K562 (cell line): ENCODE results near the gene LRRK1. TPM values are rescaled to one million over a fixed set of nuclear protein-coding genes. Genes with fewer than 3 reads are reported as not detected.
A peak's percentile ranks its signal among the peaks of the same experiment; 100 is the strongest.

Experiments
- DDX20 ChIP-seq: fragments of 450-650 bp; IDR thresholded peaks from 2 replicates; pipeline ENCODE4 v1.6.1; 2016; ENCODE audit warnings: missing genetic modification characterization, low read depth, mild to moderate bottlenecking, missing compliant biosample characterization, moderate library complexity
- ESRRA ChIP-seq: fragments of 450-650 bp; IDR thresholded peaks from 2 replicates; pipeline ENCODE4 v1.6.1; 2014; ENCODE audit warnings: low read depth, mild to moderate bottlenecking, moderate library complexity, borderline replicate concordance
- ID3 ChIP-seq, 2 experiments: fragments of 250-450 bp in 1 of 2; fragments of 450-650 bp in 1 of 2; sonication (Bioruptor Pico) in 1 of 2; IDR thresholded peaks; 2 replicates each; pipeline versions ENCODE4 v1.6.1 to v1.8.0; 2016 to 2021; ENCODE audit warnings: mild to moderate bottlenecking in 2 of 2, moderate library complexity in 2 of 2, missing compliant biosample characterization in 1 of 2, missing genetic modification characterization in 1 of 2
- KLF13 ChIP-seq: fragments of 450-650 bp; IDR thresholded peaks from 2 replicates; pipeline ENCODE4 v1.6.1; 2016; ENCODE audit warnings: missing genetic modification characterization, low read depth, mild to moderate bottlenecking, missing compliant biosample characterization, moderate library complexity, borderline replicate concordance
- LEF1 ChIP-seq: fragments of 450-650 bp; IDR thresholded peaks from 2 replicates; pipeline ENCODE4 v1.6.1; 2016; ENCODE audit warnings: mild to moderate bottlenecking
- POLR2A ChIP-seq: fragments of 450-650 bp; conservative IDR thresholded peaks from 2 replicates; pipeline ENCODE4 v1.6.1; 2016
- REST ChIP-seq, 2 experiments: fragments of 450-650 bp; formaldehyde crosslinking in 1 of 2; IDR thresholded peaks; 2 replicates each; pipeline versions ENCODE4 v1.4.0 to v1.6.1; 2014 to 2020; ENCODE audit warnings: mild to moderate bottlenecking in 2 of 2, borderline replicate concordance in 1 of 2, low read depth in 1 of 2
- SAFB2 ChIP-seq: fragments of 200-400 bp; formaldehyde crosslinking; IDR thresholded peaks from 2 replicates; pipeline ENCODE4 v1.6.1; 2018; ENCODE audit warnings: borderline replicate concordance, low read length, low read depth, moderate library complexity; ENCODE audit not compliant: severe bottlenecking
- ZFP36 ChIP-seq: fragments of 150-350 bp; IDR thresholded peaks from 2 replicates; pipeline ENCODE4 v1.6.1; 2018; ENCODE audit warnings: low read length, low read depth; ENCODE audit not compliant: partially characterized antibody
- ZNF511 ChIP-seq: sonication (generic); formaldehyde crosslinking; IDR thresholded peaks from 2 replicates; pipeline ENCODE4 v1.8.0; 2022; ENCODE audit warnings: mild to moderate bottlenecking, missing genetic modification reagents
- ZNF639 ChIP-seq, 2 experiments: fragments of 200-800 bp in 1 of 2; sonication (Bioruptor generic) in 1 of 2; sonication (generic) in 1 of 2; formaldehyde crosslinking in 1 of 2; IDR thresholded peaks in 1 of 2; conservative IDR thresholded peaks in 1 of 2; 2 replicates each; pipeline versions ENCODE4 v1.5.0 to v1.6.1; 2016 to 2020; ENCODE audit warnings: missing compliant biosample characterization in 1 of 2, missing genetic modification characterization in 1 of 2, missing genetic modification reagents in 1 of 2
- ZNF696 ChIP-seq: fragments of 250-450 bp; sonication (Bioruptor Pico); conservative IDR thresholded peaks from 2 replicates; pipeline ENCODE4 v1.4.0; 2020; ENCODE audit warnings: mild to moderate bottlenecking, moderate library complexity
- polyA plus RNA-seq, 8 experiments: library from polyadenylated mRNA; depleted of rRNA in 4 of 8; stranded (reverse) in 5 of 8; unstranded in 3 of 8; fragments of >200 nt; fragmentation: Nextera tagmentation in 2 of 8; fragmentation: Illumina TruSeq in 1 of 8; extraction: Ambion mirVana in 2 of 8; extraction: Trizol in 1 of 8; gene quantifications; 2 replicates each; pipeline versions ENCODE4 v1.2.1 to v1.2.3, GENCODE V29; 2011 to 2014; ENCODE audit warnings: inconsistent platforms in 1 of 8, missing spikeins in 1 of 8
- total RNA-seq, 7 experiments: library from RNA; depleted of rRNA in 6 of 7; stranded (reverse); fragments of >200 nt in 6 of 7; fragmentation: Illumina TruSeq in 2 of 7; extraction: Trizol in 2 of 7; gene quantifications; 2 replicates each; pipeline versions ENCODE4 v1.2.1 to v1.2.3, GENCODE V29; 2011 to 2021; ENCODE audit warnings: low replicate concordance in 1 of 7

LRRK1 gene
- total and polyA plus RNA-seq, 9 of the 15 experiments (the other 6 are each of a cell fraction or from before 2014, with no cell fraction given), result 0.01 to 1.5 (median 0.11) TPM

- TF ChIP-seq REST (IDR thresholded peaks at IDR 0.05; ENCODE audit: borderline replicate concordance) (no peak), REST (CRISPR knock-in tag; IDR thresholded peaks at IDR 0.05; ENCODE audit: low read depth) (0 out of 2 replicates have a peak, but pooled peaks have one; percentile 57), ZNF511 (CRISPR knock-in tag) (peak; percentile 70; the same call in 1 of the 2 replicates), ESRRA (0 out of 2 replicates have a peak, but pooled peaks have one; percentile 32), POLR2A (peak; percentile 91), SAFB2 (no peak), DDX20 (tag) (no peak), ZNF696 (CRISPR knock-in tag) (no peak), ID3 (CRISPR knock-in tag; IDR thresholded peaks at IDR 0.05) (no peak), ID3 (tag; IDR thresholded peaks at IDR 0.05) (peak; percentile 71; the same call in 1 of the 2 replicates), ZNF639 (CRISPR knock-in tag; conservative IDR thresholded peaks at IDR 0.05 in 1 of 2, IDR thresholded peaks at IDR 0.05 in 1 of 2) (peak in 1 of 2 experiments; percentile 20; a peak in 1 of 4 replicates), KLF13 (tag) (no peak), LEF1 (no peak), ZFP36 (no peak)
These were observed 167.4 kb downstream of the LRRK1 start (continued) for GRCh38 chr15:101086394-101087171.
